ENCODE measurements around the gene FYN.
A peak's percentile ranks its signal among the peaks of the same experiment; 100 is the strongest.

- TF ChIP-seq, protein P1, sequence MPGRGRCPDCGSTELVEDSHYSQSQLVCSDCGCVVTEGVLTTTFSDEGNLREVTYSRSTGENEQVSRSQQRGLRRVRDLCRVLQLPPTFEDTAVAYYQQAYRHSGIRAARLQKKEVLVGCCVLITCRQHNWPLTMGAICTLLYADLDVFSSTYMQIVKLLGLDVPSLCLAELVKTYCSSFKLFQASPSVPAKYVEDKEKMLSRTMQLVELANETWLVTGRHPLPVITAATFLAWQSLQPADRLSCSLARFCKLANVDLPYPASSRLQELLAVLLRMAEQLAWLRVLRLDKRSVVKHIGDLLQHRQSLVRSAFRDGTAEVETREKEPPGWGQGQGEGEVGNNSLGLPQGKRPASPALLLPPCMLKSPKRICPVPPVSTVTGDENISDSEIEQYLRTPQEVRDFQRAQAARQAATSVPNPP (CRISPR knock-in tag; IDR thresholded peaks at IDR 0.05) = no peak
- TF ChIP-seq, protein P2, sequence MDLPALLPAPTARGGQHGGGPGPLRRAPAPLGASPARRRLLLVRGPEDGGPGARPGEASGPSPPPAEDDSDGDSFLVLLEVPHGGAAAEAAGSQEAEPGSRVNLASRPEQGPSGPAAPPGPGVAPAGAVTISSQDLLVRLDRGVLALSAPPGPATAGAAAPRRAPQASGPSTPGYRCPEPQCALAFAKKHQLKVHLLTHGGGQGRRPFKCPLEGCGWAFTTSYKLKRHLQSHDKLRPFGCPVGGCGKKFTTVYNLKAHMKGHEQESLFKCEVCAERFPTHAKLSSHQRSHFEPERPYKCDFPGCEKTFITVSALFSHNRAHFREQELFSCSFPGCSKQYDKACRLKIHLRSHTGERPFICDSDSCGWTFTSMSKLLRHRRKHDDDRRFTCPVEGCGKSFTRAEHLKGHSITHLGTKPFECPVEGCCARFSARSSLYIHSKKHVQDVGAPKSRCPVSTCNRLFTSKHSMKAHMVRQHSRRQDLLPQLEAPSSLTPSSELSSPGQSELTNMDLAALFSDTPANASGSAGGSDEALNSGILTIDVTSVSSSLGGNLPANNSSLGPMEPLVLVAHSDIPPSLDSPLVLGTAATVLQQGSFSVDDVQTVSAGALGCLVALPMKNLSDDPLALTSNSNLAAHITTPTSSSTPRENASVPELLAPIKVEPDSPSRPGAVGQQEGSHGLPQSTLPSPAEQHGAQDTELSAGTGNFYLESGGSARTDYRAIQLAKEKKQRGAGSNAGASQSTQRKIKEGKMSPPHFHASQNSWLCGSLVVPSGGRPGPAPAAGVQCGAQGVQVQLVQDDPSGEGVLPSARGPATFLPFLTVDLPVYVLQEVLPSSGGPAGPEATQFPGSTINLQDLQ (CRISPR knock-in tag; IDR thresholded peaks at IDR 0.05) = no peak
- TF ChIP-seq CTCF (CRISPR knock-in tag; IDR thresholded peaks at IDR 0.05) (no peak), ZNF501 (CRISPR knock-in tag; IDR thresholded peaks at IDR 0.05) (no peak), MAFF (IDR thresholded peaks at IDR 0.05; ENCODE audit: low read depth, low read length) (peak; percentile 99), HNRNPLL (IDR thresholded peaks at IDR 0.05; ENCODE audit: low read depth, low read length, poor library complexity, severe bottlenecking) (no peak), HMG20B (CRISPR knock-in tag; conservative IDR thresholded peaks at IDR 0.05) (no peak), POLR2A (IDR thresholded peaks at IDR 0.05; ENCODE audit: insufficient read depth in 1 of 2, low read depth in 2 of 2, low read length in 2 of 2) (no peak), SETDB1 (CRISPR knock-in tag; IDR thresholded peaks at IDR 0.05; ENCODE audit: borderline replicate concordance) (no peak), AGO2 (optimal IDR thresholded peaks at IDR 0.05; ENCODE audit: low read depth, low read length) (no peak), E2F1 (CRISPR knock-in tag; IDR thresholded peaks at IDR 0.05) (no peak)
- TF ChIP-seq, protein P3, sequence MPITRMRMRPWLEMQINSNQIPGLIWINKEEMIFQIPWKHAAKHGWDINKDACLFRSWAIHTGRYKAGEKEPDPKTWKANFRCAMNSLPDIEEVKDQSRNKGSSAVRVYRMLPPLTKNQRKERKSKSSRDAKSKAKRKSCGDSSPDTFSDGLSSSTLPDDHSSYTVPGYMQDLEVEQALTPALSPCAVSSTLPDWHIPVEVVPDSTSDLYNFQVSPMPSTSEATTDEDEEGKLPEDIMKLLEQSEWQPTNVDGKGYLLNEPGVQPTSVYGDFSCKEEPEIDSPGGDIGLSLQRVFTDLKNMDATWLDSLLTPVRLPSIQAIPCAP (CRISPR knock-in tag; IDR thresholded peaks at IDR 0.05; ENCODE audit: low read depth) = no peak
Observed at GRCh38 chr6:111769365-111770152, 103.7 kb downstream of the FYN start.

Measured in HepG2 (cell line).